ENCODE measurements around the gene ETV3L. TPM values are rescaled to one million over a fixed set of nuclear protein-coding genes. Genes with fewer than 3 reads are reported as not detected.
A peak's percentile ranks its signal among the peaks of the same experiment; 100 is the strongest.

Gene ETV3L
- total RNA-seq, 1 experiment from 2014 or later, result 0.13 TPM

- TF ChIP-seq ZNF219 (CRISPR knock-in tag; IDR thresholded peaks at IDR 0.05; ENCODE audit: borderline replicate concordance) (no peak), ZNF416 (CRISPR knock-in tag; IDR thresholded peaks at IDR 0.05) (no peak), ZNF532 (CRISPR knock-in tag; IDR thresholded peaks at IDR 0.05; ENCODE audit: borderline replicate concordance) (no peak), GRHL2 (CRISPR knock-in tag; IDR thresholded peaks at IDR 0.05; ENCODE audit: insufficient replicate concordance, severe bottlenecking) (no peak), CDX4 (CRISPR knock-in tag; IDR thresholded peaks at IDR 0.05; ENCODE audit: borderline replicate concordance) (no peak)
These were observed 52.6 kb downstream of the ETV3L start (continued) for GRCh38 chr1:157047062-157047410.

- H3K4me3 Mint-ChIP-seq, result peak within 1 kb of the TSS; percentile 91
- peak within 1 kb of the TSS; percentile 98 for H3K27ac Mint-ChIP-seq
- H3K27me3 Mint-ChIP-seq (ENCODE audit: low read depth), result no peaks in the 10 kb centered on the region
- H3K36me3 Mint-ChIP-seq, result peaks cover 3% of the 10 kb centered on the region; the same call in 1 of the 2 replicates
- POLR2A ChIA-PET, result interaction anchor here (1.0 kb wide), 1 partner anchor 108 kb away, joined by 3 read pairs; no protein-coding TSS in a partner anchor
- no peaks in the 10 kb centered on the region for H3K9me3 Mint-ChIP-seq
- ATAC-seq (peak; percentile 89), DNase-seq (ENCODE audit: low spot score) (peak; percentile 91)
- CTCF ChIA-PET, result no interaction called here
- peaks cover 57% of the 10 kb centered on the region for H3K4me1 Mint-ChIP-seq
- no peak for TF ChIP-seq SMAD3 (CRISPR knock-in tag; IDR thresholded peaks at IDR 0.05; ENCODE audit: borderline replicate concordance)
- no peak for TF ChIP-seq ZNF317 (CRISPR knock-in tag; IDR thresholded peaks at IDR 0.05; ENCODE audit: borderline replicate concordance, low read depth)
- TF ChIP-seq, protein P1, sequence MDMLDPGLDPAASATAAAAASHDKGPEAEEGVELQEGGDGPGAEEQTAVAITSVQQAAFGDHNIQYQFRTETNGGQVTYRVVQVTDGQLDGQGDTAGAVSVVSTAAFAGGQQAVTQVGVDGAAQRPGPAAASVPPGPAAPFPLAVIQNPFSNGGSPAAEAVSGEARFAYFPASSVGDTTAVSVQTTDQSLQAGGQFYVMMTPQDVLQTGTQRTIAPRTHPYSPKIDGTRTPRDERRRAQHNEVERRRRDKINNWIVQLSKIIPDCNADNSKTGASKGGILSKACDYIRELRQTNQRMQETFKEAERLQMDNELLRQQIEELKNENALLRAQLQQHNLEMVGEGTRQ (CRISPR knock-in tag; IDR thresholded peaks at IDR 0.05), result no peak
- TF ChIP-seq, protein P2, sequence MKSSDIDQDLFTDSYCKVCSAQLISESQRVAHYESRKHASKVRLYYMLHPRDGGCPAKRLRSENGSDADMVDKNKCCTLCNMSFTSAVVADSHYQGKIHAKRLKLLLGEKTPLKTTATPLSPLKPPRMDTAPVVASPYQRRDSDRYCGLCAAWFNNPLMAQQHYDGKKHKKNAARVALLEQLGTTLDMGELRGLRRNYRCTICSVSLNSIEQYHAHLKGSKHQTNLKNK (CRISPR knock-in tag; IDR thresholded peaks at IDR 0.05), result no peak
- no peak for TF ChIP-seq OVOL2 (CRISPR knock-in tag; IDR thresholded peaks at IDR 0.05; ENCODE audit: borderline replicate concordance)
- TF ChIP-seq, protein P3, sequence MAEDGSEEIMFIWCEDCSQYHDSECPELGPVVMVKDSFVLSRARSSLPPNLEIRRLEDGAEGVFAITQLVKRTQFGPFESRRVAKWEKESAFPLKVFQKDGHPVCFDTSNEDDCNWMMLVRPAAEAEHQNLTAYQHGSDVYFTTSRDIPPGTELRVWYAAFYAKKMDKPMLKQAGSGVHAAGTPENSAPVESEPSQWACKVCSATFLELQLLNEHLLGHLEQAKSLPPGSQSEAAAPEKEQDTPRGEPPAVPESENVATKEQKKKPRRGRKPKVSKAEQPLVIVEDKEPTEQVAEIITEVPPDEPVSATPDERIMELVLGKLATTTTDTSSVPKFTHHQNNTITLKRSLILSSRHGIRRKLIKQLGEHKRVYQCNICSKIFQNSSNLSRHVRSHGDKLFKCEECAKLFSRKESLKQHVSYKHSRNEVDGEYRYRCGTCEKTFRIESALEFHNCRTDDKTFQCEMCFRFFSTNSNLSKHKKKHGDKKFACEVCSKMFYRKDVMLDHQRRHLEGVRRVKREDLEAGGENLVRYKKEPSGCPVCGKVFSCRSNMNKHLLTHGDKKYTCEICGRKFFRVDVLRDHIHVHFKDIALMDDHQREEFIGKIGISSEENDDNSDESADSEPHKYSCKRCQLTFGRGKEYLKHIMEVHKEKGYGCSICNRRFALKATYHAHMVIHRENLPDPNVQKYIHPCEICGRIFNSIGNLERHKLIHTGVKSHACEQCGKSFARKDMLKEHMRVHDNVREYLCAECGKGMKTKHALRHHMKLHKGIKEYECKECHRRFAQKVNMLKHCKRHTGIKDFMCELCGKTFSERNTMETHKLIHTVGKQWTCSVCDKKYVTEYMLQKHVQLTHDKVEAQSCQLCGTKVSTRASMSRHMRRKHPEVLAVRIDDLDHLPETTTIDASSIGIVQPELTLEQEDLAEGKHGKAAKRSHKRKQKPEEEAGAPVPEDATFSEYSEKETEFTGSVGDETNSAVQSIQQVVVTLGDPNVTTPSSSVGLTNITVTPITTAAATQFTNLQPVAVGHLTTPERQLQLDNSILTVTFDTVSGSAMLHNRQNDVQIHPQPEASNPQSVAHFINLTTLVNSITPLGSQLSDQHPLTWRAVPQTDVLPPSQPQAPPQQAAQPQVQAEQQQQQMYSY (CRISPR knock-in tag; IDR thresholded peaks at IDR 0.05), result no peak
- TF ChIP-seq SMAD4 (CRISPR knock-in tag; IDR thresholded peaks at IDR 0.05), result no peak
- TF ChIP-seq NR1H2 (CRISPR knock-in tag; IDR thresholded peaks at IDR 0.05), result no peak
- no peak for TF ChIP-seq PREB (CRISPR knock-in tag; IDR thresholded peaks at IDR 0.05; ENCODE audit: borderline replicate concordance)
- TF ChIP-seq ARID4B (CRISPR knock-in tag; IDR thresholded peaks at IDR 0.05; ENCODE audit: borderline replicate concordance), result 0 out of 2 replicates have a peak, but pooled peaks have one; percentile 33
- 0 out of 2 replicates have a peak, but pooled peaks have one; percentile 52 for TF ChIP-seq ZNF416 (CRISPR knock-in tag; IDR thresholded peaks at IDR 0.05)
These were observed 54.1 kb downstream of the ETV3L start, which contains the start of gene ARHGEF11 for GRCh38 chr1:157045250-157046218. Gene ARHGEF11 (minus strand): TSS chr1:157045742. CDS start chr1:157044330, 1,412 bp downstream.
